GM19023 (cell line): ENCODE data around the gene KCNJ6.

ENCODE experiments used
- ATAC-seq: cut with Tn5 transposase; IDR thresholded peaks from one replicate; pipeline ENCODE4 v1.9.1; 2021; ENCODE audit warnings: mild to moderate bottlenecking, moderate library complexity; ENCODE audit not compliant: unreplicated experiment

The KCNJ6 gene

DNA sequence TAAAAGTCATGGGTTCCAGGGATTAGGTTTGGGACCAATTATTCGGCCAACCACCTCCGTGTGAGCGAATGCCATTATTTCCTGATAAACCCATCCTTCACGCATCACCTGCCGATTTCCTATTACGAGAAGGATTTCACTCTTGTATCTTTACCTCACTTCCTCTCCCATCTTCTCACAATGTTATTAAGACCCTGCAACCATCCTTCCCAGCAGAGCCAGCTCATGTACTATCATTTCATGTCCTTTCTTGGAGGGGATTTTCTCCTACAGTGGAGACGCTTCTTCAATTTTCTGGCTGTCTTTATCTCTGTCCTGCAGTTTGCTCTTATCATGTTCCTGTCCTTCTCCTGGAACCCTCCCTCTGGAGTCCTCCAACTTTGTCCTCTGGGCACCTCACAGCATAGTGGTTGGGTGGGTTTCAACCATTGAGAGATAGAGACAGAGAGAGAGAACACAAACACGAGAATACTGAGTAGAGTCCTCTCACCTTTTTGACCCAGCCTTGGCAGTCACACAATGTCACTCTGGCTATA lies 357.5 kb downstream of the KCNJ6 start:
- no peak for ATAC-seq
